ENCODE measurements around the gene KIF2B.
"Not testable (repeated sequence)": the region's sequence is repeated elsewhere in the genome, so short reads cannot be mapped to it uniquely, and the experiment has no call there.

Gene KIF2B

GRCh38 chr17:53822764-53823163 is at the start of gene KIF2B:
TSS of gene KIF2B (plus strand) at chr17:53822927. CDS start at chr17:53823034, 107 bp downstream.
- FAIRE-seq = no peak

GRCh38 chr17:53780320-53780719 is 42.4 kb upstream of the KIF2B start:
- FAIRE-seq = no peak

GRCh38 chr17:53791551-53791950 is 31.2 kb upstream of the KIF2B start:
- no peak for FAIRE-seq

GRCh38 chr17:53792451-53792850 is 30.3 kb upstream of the KIF2B start:
- no peak for FAIRE-seq

- FAIRE-seq = no peak
These were observed 29.7 kb upstream of the KIF2B start for GRCh38 chr17:53792997-53793396.

GRCh38 chr17:53794875-53795274 is 27.9 kb upstream of the KIF2B start:
- FAIRE-seq = no peak

- FAIRE-seq = no peak
These were observed 26.1 kb upstream of the KIF2B start for GRCh38 chr17:53796642-53797041.

GRCh38 chr17:53797501-53797900 is 25.2 kb upstream of the KIF2B start:
- FAIRE-seq = no peak

GRCh38 chr17:53804437-53804836 is 18.3 kb upstream of the KIF2B start:
- FAIRE-seq = no peak

GRCh38 chr17:53806473-53806872 is 16.3 kb upstream of the KIF2B start:
- no peak for FAIRE-seq

GRCh38 chr17:53807286-53807685 is 15.4 kb upstream of the KIF2B start:
- no peak for FAIRE-seq

- FAIRE-seq = no peak
These were observed 4.5 kb upstream of the KIF2B start for GRCh38 chr17:53818271-53818670.

- no peak for FAIRE-seq
These were observed 3.8 kb upstream of the KIF2B start for GRCh38 chr17:53818929-53819328.

GRCh38 chr17:53819956-53820355 is 2.8 kb upstream of the KIF2B start:
- FAIRE-seq = no peak

- FAIRE-seq = no peak
These were observed 769 bp downstream of the KIF2B start for GRCh38 chr17:53823341-53824050.

GRCh38 chr17:53834771-53835170 is 12.0 kb downstream of the KIF2B start:
- not testable (repeated sequence) for FAIRE-seq

- no peak for FAIRE-seq
These were observed 14.4 kb downstream of the KIF2B start for GRCh38 chr17:53837131-53837530.

- no peak for FAIRE-seq
These were observed 21.9 kb downstream of the KIF2B start for GRCh38 chr17:53844491-53845107.

- FAIRE-seq = not testable (repeated sequence)
These were observed 48.4 kb downstream of the KIF2B start for GRCh38 chr17:53871128-53871527.
